ENCODE results near the gene MLC1. TPM values are rescaled to one million over a fixed set of nuclear protein-coding genes. Genes with fewer than 3 reads are reported as not detected.

Gene MLC1
- total RNA-seq, 2 experiments from 2014 or later: 0.16 TPM; not detected in 1

DNA sequence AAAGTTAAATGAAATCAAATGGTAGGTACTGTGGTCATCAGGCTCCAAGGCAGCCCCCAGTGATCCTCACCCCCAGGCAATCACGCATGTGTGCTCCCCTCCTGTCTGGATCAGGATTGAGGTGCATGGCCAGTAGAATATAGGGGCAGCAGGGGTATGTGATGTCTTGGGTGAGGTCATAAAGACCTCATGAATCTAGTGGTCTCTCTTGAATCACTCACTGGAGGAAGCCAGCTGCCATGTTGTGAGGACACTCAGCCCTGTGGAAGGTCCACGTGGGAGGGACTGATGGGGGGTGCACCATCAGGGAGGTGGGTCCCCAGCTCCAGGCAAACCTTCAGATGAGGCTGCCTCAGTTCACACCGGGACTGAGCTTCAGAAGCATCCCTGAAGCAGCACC, 65.9 kb downstream of the MLC1 start:
- Histone ChIP-seq H4K20me1 (ENCODE audit: insufficient read depth, low read length) (no peaks in the 10 kb centered on the region), H3K9me3 (ENCODE audit: low read length) (peaks cover 7% of the 10 kb centered on the region; the same call in 1 of the 2 replicates), H3K4me3 (ENCODE audit: low read depth, low read length, poor library complexity, severe bottlenecking) (no peak overlapping the region), H3K4me2 (ENCODE audit: low read length) (no peak overlapping the region), H3K4me1 (ENCODE audit: insufficient read depth, low read length, poor library complexity, severe bottlenecking) (no peaks in the 10 kb centered on the region), H3K27ac (ENCODE audit: low read depth, low read length, poor library complexity, severe bottlenecking) (no peak overlapping the region), H3K9me2 (ENCODE audit: insufficient read depth, low read length) (no peaks in the 10 kb centered on the region), H2AFZ (ENCODE audit: low read length) (no peak overlapping the region), H3K36me3 (ENCODE audit: insufficient read depth, low read length) (no peaks in the 10 kb centered on the region), H3K79me2 (ENCODE audit: insufficient read depth, low read depth, low read length) (no peaks in the 10 kb centered on the region)
- DNase-seq (ENCODE audit: low spot score): no peak
- TF ChIP-seq, protein P1, sequence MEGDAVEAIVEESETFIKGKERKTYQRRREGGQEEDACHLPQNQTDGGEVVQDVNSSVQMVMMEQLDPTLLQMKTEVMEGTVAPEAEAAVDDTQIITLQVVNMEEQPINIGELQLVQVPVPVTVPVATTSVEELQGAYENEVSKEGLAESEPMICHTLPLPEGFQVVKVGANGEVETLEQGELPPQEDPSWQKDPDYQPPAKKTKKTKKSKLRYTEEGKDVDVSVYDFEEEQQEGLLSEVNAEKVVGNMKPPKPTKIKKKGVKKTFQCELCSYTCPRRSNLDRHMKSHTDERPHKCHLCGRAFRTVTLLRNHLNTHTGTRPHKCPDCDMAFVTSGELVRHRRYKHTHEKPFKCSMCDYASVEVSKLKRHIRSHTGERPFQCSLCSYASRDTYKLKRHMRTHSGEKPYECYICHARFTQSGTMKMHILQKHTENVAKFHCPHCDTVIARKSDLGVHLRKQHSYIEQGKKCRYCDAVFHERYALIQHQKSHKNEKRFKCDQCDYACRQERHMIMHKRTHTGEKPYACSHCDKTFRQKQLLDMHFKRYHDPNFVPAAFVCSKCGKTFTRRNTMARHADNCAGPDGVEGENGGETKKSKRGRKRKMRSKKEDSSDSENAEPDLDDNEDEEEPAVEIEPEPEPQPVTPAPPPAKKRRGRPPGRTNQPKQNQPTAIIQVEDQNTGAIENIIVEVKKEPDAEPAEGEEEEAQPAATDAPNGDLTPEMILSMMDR (conservative IDR thresholded peaks at IDR 0.05; ENCODE audit: low read length): no peak
- no peak for TF ChIP-seq EZH2phosphoT487 (IDR thresholded peaks at IDR 0.05; ENCODE audit: borderline replicate concordance, low read depth, low read length)
- intact Hi-C loops (cut with micrococcal nuclease; ENCODE audit: unreplicated experiment): no loop called here
- BruUV-seq (replicated peaks): no TSS peak
- ChIA-PET POLR2A (interaction anchor here (0.5 kb wide), 1 partner anchor 266 kb away, joined by 5 read pairs; no protein-coding TSS in a partner anchor), CTCF (ENCODE audit: unreplicated experiment) (no interaction called here)

DNA sequence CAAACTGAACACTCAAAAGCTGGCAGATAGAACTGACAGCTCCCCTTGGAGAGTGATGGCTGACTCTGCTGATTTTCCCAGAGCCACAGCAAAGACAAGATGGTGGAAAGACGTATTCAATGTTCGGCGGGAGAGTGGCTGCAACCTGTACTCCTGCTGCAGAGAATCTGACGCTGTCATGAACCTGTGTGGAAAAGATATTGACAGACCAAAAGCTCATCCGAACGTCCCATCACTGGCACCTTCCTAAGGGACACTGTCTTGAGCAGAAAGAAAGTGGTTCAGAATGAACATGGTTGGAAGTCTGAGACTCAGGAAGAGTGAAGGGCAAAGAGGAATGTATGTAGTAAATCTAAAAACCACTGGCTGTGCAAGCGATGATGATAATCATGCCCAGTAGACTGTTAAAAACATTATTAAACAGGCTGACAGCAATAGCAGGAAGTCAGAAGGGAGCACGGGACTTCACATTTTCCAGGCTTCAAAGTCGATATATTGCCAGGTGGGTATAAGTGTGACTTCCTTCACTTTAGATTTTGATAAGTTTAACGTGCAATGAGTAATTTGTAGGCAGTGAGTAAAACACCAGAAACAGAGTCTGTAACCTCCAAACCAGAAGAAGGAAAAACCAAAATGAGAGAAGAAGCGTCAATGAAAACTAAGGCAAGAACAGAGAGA, 66.5 kb downstream of the MLC1 start:
- Histone ChIP-seq H3K9me2 (ENCODE audit: insufficient read depth, low read length) (no peaks in the 10 kb centered on the region), H3K4me2 (ENCODE audit: low read length) (no peak overlapping the region), H3K4me1 (ENCODE audit: insufficient read depth, low read length, poor library complexity, severe bottlenecking) (no peaks in the 10 kb centered on the region), H4K20me1 (ENCODE audit: insufficient read depth, low read length) (no peaks in the 10 kb centered on the region), H3K4me3 (ENCODE audit: low read depth, low read length, poor library complexity, severe bottlenecking) (no peak overlapping the region), H3K36me3 (ENCODE audit: insufficient read depth, low read length) (no peaks in the 10 kb centered on the region), H3K9me3 (ENCODE audit: low read length) (peaks cover 7% of the 10 kb centered on the region; the same call in 1 of the 2 replicates), H3K27ac (ENCODE audit: low read depth, low read length, poor library complexity, severe bottlenecking) (no peak overlapping the region), H3K79me2 (ENCODE audit: insufficient read depth, low read depth, low read length) (no peaks in the 10 kb centered on the region), H2AFZ (ENCODE audit: low read length) (no peak overlapping the region)
- intact Hi-C loops (cut with micrococcal nuclease; ENCODE audit: unreplicated experiment): no loop called here
- no TSS peak for BruUV-seq (replicated peaks)
- ChIA-PET CTCF (ENCODE audit: unreplicated experiment) (no interaction called here), POLR2A (interaction anchor here (0.9 kb wide), 1 partner anchor 85 kb away, joined by 3 read pairs; no protein-coding TSS in a partner anchor)
- no peak for DNase-seq (ENCODE audit: low spot score)
- TF ChIP-seq, protein P1 (conservative IDR thresholded peaks at IDR 0.05; ENCODE audit: low read length): no peak
- no peak for TF ChIP-seq EZH2phosphoT487 (IDR thresholded peaks at IDR 0.05; ENCODE audit: borderline replicate concordance, low read depth, low read length)

DNA sequence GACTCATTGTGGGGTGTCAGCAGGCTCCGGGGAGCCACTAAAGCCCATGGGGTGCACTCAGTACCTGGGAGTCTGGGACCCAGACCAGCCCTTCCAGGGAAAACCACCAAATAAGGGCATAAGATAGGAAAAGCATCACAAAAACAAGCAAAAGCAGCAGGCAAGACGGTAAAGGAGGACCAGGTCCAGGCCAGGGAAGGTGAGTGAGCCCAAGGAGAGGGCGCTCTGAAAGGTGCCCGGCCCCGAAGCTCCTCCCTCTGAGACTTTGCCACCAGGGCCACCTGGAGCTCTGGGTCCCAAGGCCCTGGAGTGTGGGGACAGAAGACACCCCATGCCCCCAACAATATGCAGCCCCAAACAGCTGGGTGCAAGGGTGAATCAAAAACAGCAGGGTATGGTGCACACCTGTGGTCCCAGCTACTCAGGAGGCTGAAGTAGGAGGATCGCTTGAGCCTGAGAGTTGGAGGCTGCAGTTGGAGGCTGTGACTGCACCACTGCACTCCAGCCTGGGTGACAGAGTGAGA, 67.5 kb downstream of the MLC1 start:
- BruUV-seq (replicated peaks): no TSS peak
- no peak overlapping the region for H3K4me3 ChIP-seq (ENCODE audit: low read depth, low read length, poor library complexity, severe bottlenecking)
- no peak overlapping the region for H3K4me2 ChIP-seq (ENCODE audit: low read length)
- intact Hi-C loops (cut with micrococcal nuclease; ENCODE audit: unreplicated experiment): no loop called here
- ChIA-PET CTCF (ENCODE audit: unreplicated experiment) (no interaction called here), POLR2A (interaction anchor here (0.9 kb wide), 1 partner anchor 84 kb away, joined by 3 read pairs; no protein-coding TSS in a partner anchor)
- no peaks in the 10 kb centered on the region for H3K4me1 ChIP-seq (ENCODE audit: insufficient read depth, low read length, poor library complexity, severe bottlenecking)
- H3K27ac ChIP-seq (ENCODE audit: low read depth, low read length, poor library complexity, severe bottlenecking): no peak overlapping the region
- H3K36me3 ChIP-seq (ENCODE audit: insufficient read depth, low read length): no peaks in the 10 kb centered on the region
- no peak for TF ChIP-seq EZH2phosphoT487 (IDR thresholded peaks at IDR 0.05; ENCODE audit: borderline replicate concordance, low read depth, low read length)
- TF ChIP-seq, protein P1 (conservative IDR thresholded peaks at IDR 0.05; ENCODE audit: low read length): no peak
- no peaks in the 10 kb centered on the region for H3K79me2 ChIP-seq (ENCODE audit: insufficient read depth, low read depth, low read length)
- H3K9me3 ChIP-seq (ENCODE audit: low read length): peaks cover 7% of the 10 kb centered on the region; the same call in 1 of the 2 replicates
- no peak overlapping the region for H2AFZ ChIP-seq (ENCODE audit: low read length)
- DNase-seq (ENCODE audit: low spot score): no peak
- H4K20me1 ChIP-seq (ENCODE audit: insufficient read depth, low read length): no peaks in the 10 kb centered on the region
- H3K9me2 ChIP-seq (ENCODE audit: insufficient read depth, low read length): no peaks in the 10 kb centered on the region

Data from OCI-LY7 (cell line).